ENCODE measurements around the gene TCF7L2. TPM values are rescaled to one million over a fixed set of nuclear protein-coding genes. Genes with fewer than 3 reads are reported as not detected.

The TCF7L2 gene
- total and polyA plus RNA-seq, 8 donors, result 6.7 to 179 (median 61.7) TPM

DNA sequence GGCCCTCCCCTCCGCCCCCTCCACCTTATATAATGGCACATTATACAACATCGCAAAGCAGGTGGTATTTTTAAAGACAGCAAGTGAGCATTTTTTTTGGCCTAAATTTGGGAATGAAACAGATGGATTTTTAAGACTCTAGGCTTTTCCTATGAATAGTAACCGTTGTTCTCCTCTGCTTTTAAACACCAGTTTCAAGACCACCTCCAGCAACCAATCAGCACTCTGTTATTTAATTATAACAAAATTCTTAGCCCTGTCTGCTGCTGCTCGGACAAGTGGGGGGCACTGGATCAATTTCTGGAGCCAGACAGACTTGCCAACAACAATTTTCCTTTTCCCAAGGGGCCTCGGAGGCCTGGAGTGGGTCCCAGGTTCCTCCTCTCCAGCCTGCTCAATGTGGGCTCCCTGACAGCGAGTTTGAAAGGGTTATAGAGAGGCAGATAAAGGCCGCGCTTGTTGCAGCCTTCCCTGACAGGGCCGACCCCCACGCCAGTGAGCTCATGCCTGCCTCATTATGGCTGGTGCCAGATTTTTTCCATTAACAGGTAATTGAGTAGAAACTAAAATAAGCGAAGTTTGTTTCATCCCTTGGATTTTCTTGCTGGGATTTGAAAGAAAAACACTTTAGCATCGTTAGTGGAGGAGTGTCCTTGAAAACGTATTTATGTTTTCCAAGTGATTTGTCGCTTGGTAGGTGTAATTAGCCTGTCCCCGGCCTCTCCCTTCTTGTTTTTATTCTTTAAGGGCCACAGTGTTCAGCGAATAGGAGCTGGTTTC, 227.3 kb downstream of the TCF7L2 start:
- WGBS, 5 donors, result 70 to 88% (median 82%) methylated on average over 16 of the region's 16 CpGs
- peak in 1 of 2 donors; percentile 69 for DNase-seq
- Histone ChIP-seq H3K9me3 (no peaks in the 10 kb centered on the region), H3K36me3 (no peaks in the 10 kb centered on the region), H3K4me1 (peaks cover 0 to 10% (median 4%) of the 10 kb centered on the region in 4 donors), H3K27me3 (no peaks in the 10 kb centered on the region), H3K27ac (no peak overlapping the region), H3K4me3 (no peak overlapping the region)
- TF ChIP-seq POLR2A (IDR thresholded peaks at IDR 0.05) (no peak), EP300 (IDR thresholded peaks at IDR 0.05) (no peak), POLR2AphosphoS5 (IDR thresholded peaks at IDR 0.05) (no peak)
- TF ChIP-seq, protein P1, sequence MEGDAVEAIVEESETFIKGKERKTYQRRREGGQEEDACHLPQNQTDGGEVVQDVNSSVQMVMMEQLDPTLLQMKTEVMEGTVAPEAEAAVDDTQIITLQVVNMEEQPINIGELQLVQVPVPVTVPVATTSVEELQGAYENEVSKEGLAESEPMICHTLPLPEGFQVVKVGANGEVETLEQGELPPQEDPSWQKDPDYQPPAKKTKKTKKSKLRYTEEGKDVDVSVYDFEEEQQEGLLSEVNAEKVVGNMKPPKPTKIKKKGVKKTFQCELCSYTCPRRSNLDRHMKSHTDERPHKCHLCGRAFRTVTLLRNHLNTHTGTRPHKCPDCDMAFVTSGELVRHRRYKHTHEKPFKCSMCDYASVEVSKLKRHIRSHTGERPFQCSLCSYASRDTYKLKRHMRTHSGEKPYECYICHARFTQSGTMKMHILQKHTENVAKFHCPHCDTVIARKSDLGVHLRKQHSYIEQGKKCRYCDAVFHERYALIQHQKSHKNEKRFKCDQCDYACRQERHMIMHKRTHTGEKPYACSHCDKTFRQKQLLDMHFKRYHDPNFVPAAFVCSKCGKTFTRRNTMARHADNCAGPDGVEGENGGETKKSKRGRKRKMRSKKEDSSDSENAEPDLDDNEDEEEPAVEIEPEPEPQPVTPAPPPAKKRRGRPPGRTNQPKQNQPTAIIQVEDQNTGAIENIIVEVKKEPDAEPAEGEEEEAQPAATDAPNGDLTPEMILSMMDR (IDR thresholded peaks at IDR 0.05), result no peak
- intact Hi-C loops (cut with DNase I; ENCODE audit: low total_unique reads), result no loop called here

DNA sequence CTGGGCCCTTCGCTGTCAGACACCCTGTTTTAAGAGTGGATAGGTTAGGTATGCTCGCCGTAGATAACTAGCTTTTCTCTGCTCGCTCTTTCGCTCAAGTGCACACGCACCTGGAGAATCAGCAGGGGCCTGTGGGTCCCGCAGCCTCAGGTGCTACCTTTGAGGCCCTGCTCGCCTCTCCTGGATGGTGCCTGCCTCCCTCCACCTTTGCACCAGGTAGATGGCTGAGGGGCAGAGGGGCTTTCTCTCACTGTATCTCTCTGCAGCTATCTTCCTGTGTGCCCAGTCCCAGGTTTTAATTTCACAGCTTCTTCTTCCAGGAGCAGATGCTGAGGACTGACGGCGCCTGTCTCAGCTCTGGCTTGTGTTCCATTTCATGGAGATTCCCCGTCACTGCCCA, 227.9 kb downstream of the TCF7L2 start:
- no peak overlapping the region for H3K27ac ChIP-seq
- 94 to 97% (median 95%) methylated on average over 11 of the region's 11 CpGs for WGBS, 5 donors
- TF ChIP-seq, protein P1 (IDR thresholded peaks at IDR 0.05), result no peak
- TF ChIP-seq POLR2A (IDR thresholded peaks at IDR 0.05), result no peak
- no peak for TF ChIP-seq POLR2AphosphoS5 (IDR thresholded peaks at IDR 0.05)
- TF ChIP-seq EP300 (IDR thresholded peaks at IDR 0.05), result no peak
- peaks cover 0 to 10% (median 4%) of the 10 kb centered on the region in 4 donors for H3K4me1 ChIP-seq
- intact Hi-C loops (cut with DNase I; ENCODE audit: low total_unique reads), result no loop called here
- no peaks in the 10 kb centered on the region for H3K36me3 ChIP-seq
- H3K9me3 ChIP-seq, result no peaks in the 10 kb centered on the region
- H3K4me3 ChIP-seq, result no peak overlapping the region
- DNase-seq, result no peak
- H3K27me3 ChIP-seq, result no peaks in the 10 kb centered on the region

DNA sequence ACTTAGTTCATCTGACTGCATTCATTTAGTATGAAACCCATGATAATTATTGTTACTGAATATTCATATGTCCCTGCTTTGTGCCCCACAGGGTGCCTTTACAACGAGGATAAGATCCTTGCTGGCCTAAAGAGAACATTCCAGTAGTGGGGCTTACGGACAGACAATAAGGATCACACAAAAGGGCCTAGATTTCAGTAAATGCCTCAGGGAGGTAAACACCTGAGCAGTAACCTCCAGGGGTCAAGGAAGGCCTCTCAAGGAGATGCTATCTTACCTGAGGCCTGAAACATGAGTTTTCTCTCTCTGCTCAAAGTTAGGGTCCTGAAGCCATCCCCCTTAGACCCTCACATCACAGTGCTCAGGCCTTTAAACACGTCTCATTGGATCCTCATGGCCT, 228.7 kb downstream of the TCF7L2 start:
- intact Hi-C loops (cut with DNase I; ENCODE audit: low total_unique reads), result no loop called here
- Histone ChIP-seq H3K27me3 (no peaks in the 10 kb centered on the region), H3K36me3 (no peaks in the 10 kb centered on the region), H3K27ac (no peak overlapping the region), H3K4me1 (peaks cover 0 to 10% (median 4%) of the 10 kb centered on the region in 4 donors), H3K4me3 (no peak overlapping the region), H3K9me3 (no peaks in the 10 kb centered on the region)
- 80 to 87% (median 84%) methylated on average over 3 of the region's 3 CpGs for WGBS, 5 donors
- DNase-seq, result no peak
- no peak for TF ChIP-seq EP300 (IDR thresholded peaks at IDR 0.05)

DNA sequence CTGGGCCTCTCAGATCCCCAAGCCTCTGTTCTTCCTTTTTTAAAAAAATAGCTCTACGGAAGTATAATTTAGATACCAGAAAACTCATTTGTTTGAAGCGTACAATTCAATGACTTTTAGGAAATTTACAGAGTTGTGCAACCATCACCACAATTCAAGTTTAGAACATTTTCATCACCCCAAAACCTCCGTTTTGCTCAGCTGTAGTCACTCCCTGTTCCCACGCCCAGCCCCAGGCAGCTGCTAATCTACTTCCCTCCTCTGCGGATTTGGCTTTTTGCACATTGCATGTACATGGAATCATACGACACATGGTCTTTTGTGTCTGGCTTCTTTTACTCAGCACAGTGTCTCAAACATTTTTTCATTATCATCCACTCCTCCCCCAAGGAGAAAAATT, 229.2 kb downstream of the TCF7L2 start:
- intact Hi-C loops (cut with DNase I; ENCODE audit: low total_unique reads), result no loop called here
- Histone ChIP-seq H3K36me3 (no peaks in the 10 kb centered on the region), H3K4me1 (peaks cover 0 to 10% (median 4%) of the 10 kb centered on the region in 4 donors), H3K4me3 (no peak overlapping the region), H3K9me3 (no peaks in the 10 kb centered on the region), H3K27ac (no peak overlapping the region), H3K27me3 (no peaks in the 10 kb centered on the region)
- DNase-seq, result no peak
- TF ChIP-seq POLR2AphosphoS5 (IDR thresholded peaks at IDR 0.05), result no peak
- no peak for TF ChIP-seq POLR2A (IDR thresholded peaks at IDR 0.05)
- TF ChIP-seq, protein P1 (IDR thresholded peaks at IDR 0.05), result no peak
- TF ChIP-seq EP300 (IDR thresholded peaks at IDR 0.05), result no peak
- 75 to 93% (median 89%) methylated on average over 6 of the region's 6 CpGs for WGBS, 5 donors

DNA sequence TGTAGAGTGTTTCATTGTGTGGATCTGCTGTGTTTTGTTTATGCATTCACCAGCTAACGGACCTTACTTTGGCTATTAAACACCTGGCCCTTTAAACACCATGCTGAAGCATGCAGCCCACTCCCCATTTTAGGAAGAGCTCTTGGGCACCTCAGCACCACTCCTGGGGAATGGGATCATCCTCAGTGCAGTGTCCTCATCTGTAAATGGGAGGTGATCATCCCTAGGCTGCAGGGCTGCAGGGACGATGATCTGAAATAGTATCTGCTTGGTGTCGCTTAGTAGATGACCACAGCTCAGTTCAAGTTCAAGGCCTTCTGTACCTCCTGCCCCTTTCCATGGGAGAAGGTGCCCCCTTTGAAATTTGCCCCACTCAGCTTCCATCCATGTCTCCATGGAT, 229.9 kb downstream of the TCF7L2 start:
- intact Hi-C loops (cut with DNase I; ENCODE audit: low total_unique reads), result no loop called here
- no peaks in the 10 kb centered on the region for H3K36me3 ChIP-seq
- no peak overlapping the region for H3K4me3 ChIP-seq
- no peak for DNase-seq
- WGBS, 5 donors, result 90 to 95% (median 94%) methylated on average over 3 of the region's 3 CpGs
- H3K4me1 ChIP-seq, result peaks cover 0 to 10% (median 4%) of the 10 kb centered on the region in 4 donors
- no peaks in the 10 kb centered on the region for H3K9me3 ChIP-seq
- H3K27ac ChIP-seq, result no peak overlapping the region
- TF ChIP-seq POLR2A (IDR thresholded peaks at IDR 0.05) (no peak), EP300 (IDR thresholded peaks at IDR 0.05) (no peak)
- no peaks in the 10 kb centered on the region for H3K27me3 ChIP-seq

All from stomach (tissue), 9 donors.